Suprapubic skin (tissue), 4 donors: ENCODE measurements around the gene NPAS2. TPM values are rescaled to one million over a fixed set of nuclear protein-coding genes. Genes with fewer than 3 reads are reported as not detected.

ENCODE experiments used
- DNase-seq, 2 donors: peaks; one replicate each; pipeline ENCODE4 v3.0.0-alpha.2; 2019; ENCODE audit warnings: low spot score in 2 of 2
- H3K27ac ChIP-seq: fragments of 200-600 bp; sonication (generic); one replicate; pipeline ENCODE4 v1.5.1; 2019
- H3K27me3 ChIP-seq: fragments of 200-600 bp; sonication (generic); one replicate; pipeline ENCODE4 v1.5.1; 2019
- H3K36me3 ChIP-seq: fragments of 200-600 bp; sonication (generic); one replicate; pipeline ENCODE4 v1.5.1; 2019
- H3K4me1 ChIP-seq: fragments of 200-600 bp; sonication (generic); one replicate; pipeline ENCODE4 v1.5.1; 2019
- H3K4me3 ChIP-seq: fragments of 200-600 bp; sonication (generic); one replicate; pipeline ENCODE4 v1.5.1; 2019; ENCODE audit warnings: mild to moderate bottlenecking
- H3K9me3 ChIP-seq: fragments of 200-600 bp; sonication (generic); one replicate; pipeline ENCODE4 v1.5.1; 2019
- CTCF ChIP-seq, 2 donors: fragments of 200-600 bp in 1 of 2; fragments of 450-650 bp in 1 of 2; sonication (generic) in 1 of 2; IDR thresholded peaks; one replicate each; pipeline ENCODE4 v1.5.1; 2016 to 2019; ENCODE audit warnings: antibody characterized with exemption in 2 of 2, mild to moderate bottlenecking in 1 of 2, moderate library complexity in 1 of 2
- EP300 ChIP-seq: sonication (generic); formaldehyde crosslinking; IDR thresholded peaks from one replicate; pipeline ENCODE4 v1.6.1; 2017; ENCODE audit warnings: antibody characterized with exemption
- POLR2A ChIP-seq, 2 donors: fragments of 450-650 bp; IDR thresholded peaks; one replicate each; pipeline ENCODE4 v1.6.1; 2017; ENCODE audit warnings: antibody characterized with exemption in 2 of 2, mild to moderate bottlenecking in 2 of 2, moderate library complexity in 2 of 2
- POLR2AphosphoS5 ChIP-seq, 3 donors: sonication (generic); formaldehyde crosslinking; IDR thresholded peaks; one replicate each; pipeline ENCODE4 v1.6.1; 2017; ENCODE audit warnings: antibody characterized with exemption in 3 of 3
- WGBS: methylation state at CpG from one replicate; pipeline ENCODE4 v1.1.5; 2018; 5-methylcytosine and 5-hydroxymethylcytosine counted together
- total RNA-seq, 4 donors: library from RNA; depleted of rRNA; stranded (reverse); fragments of >200 nt; gene quantifications; one replicate each; pipeline ENCODE4 v1.1.0, GENCODE V29; 2016

NPAS2 gene
- total RNA-seq, 4 donors from 2014 or later = 46.5 to 90.1 (median 62.9) TPM

DNA sequence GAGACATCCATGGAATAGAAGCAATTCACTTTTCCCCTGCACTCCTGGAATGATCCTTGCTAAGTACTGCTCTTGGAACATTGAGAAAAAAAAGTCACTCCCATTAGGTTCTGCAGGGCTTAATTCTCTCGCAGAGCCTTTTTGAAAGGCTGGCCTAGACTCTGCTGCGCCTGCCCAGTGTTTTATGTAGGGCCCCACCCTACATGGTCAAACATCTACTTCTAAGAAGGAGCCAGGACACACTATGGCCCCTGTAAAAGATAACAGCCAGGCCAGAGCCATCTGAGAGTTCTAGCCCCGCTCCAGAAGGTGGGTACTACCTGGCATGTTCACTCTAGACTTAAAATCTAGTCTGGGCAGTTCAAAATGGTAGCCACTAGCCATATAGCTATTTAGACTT is 30.6 kb upstream of the NPAS2 start:
- DNase-seq = no peak
- H3K36me3 ChIP-seq = no peaks in the 10 kb centered on the region
- H3K9me3 ChIP-seq = no peaks in the 10 kb centered on the region
- H3K27me3 ChIP-seq = no peaks in the 10 kb centered on the region
- no peak overlapping the region for H3K4me3 ChIP-seq
- peaks cover 13% of the 10 kb centered on the region for H3K4me1 ChIP-seq
- no peak for TF ChIP-seq CTCF (IDR thresholded peaks at IDR 0.05)
- TF ChIP-seq POLR2AphosphoS5 (IDR thresholded peaks at IDR 0.05) = no peak
- TF ChIP-seq EP300 = no peak
- no peak for TF ChIP-seq POLR2A (IDR thresholded peaks at IDR 0.05)
- H3K27ac ChIP-seq = no peak overlapping the region
- WGBS = 87% methylated on average over 3 of the region's 3 CpGs

DNA sequence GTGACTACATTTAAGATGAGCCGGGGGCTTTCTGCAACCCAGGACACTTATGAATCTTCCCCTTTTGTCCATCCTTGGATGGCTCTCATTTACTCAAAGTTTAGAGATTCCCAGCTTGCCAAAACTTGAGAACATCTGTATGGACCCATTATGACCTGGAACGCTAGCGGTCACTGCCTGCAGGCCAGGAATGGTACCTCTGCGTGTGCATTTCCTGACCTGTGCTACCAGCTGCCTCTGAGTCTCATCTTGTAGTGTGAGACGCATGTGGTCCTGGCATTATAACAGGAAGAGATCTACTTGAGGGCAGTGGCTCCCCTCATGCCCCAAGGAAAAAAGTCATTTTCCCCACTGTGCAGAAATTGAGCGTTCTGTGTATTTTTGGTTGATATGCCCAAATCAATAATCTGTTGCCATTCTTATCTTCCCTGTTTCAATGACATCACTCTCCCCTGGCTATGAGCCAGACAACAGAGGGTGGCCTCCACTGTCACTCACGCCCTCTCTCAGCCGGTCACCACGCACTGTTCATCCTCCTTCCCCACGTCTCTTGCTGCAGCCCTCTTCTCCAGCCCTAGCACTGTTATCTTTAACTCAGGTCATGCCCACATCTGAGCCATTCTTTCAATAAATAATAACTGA is 28.5 kb upstream of the NPAS2 start:
- DNase-seq = no peak
- 82% methylated on average over 10 of the region's 10 CpGs for WGBS
- no peak overlapping the region for H3K27ac ChIP-seq
- H3K9me3 ChIP-seq = no peaks in the 10 kb centered on the region
- TF ChIP-seq POLR2A (IDR thresholded peaks at IDR 0.05) = no peak
- TF ChIP-seq EP300 = no peak
- TF ChIP-seq CTCF (IDR thresholded peaks at IDR 0.05) = no peak
- TF ChIP-seq POLR2AphosphoS5 (IDR thresholded peaks at IDR 0.05) = no peak
- H3K4me1 ChIP-seq = peaks cover 4% of the 10 kb centered on the region
- H3K27me3 ChIP-seq = no peaks in the 10 kb centered on the region
- H3K36me3 ChIP-seq = no peaks in the 10 kb centered on the region
- no peak overlapping the region for H3K4me3 ChIP-seq

- no peaks in the 10 kb centered on the region for H3K9me3 ChIP-seq
- no peaks in the 10 kb centered on the region for H3K27me3 ChIP-seq
- no peak overlapping the region for H3K27ac ChIP-seq
- no peaks in the 10 kb centered on the region for H3K36me3 ChIP-seq
- WGBS = 86% methylated on average over 5 of the region's 7 CpGs
- H3K4me1 ChIP-seq = no peaks in the 10 kb centered on the region
- DNase-seq = no peak
- no peak for TF ChIP-seq POLR2A (IDR thresholded peaks at IDR 0.05)
- TF ChIP-seq POLR2AphosphoS5 (IDR thresholded peaks at IDR 0.05) = no peak
- no peak for TF ChIP-seq EP300
- no peak for TF ChIP-seq CTCF (IDR thresholded peaks at IDR 0.05)
- H3K4me3 ChIP-seq = no peak overlapping the region
Observed at GRCh38 chr2:100791936-100792308, 28.0 kb upstream of the NPAS2 start.

GRCh38 chr2:100793220-100793619 is 26.7 kb upstream of the NPAS2 start:
- WGBS = 86% methylated on average over 7 of the region's 8 CpGs
- Histone ChIP-seq H3K27me3 (no peaks in the 10 kb centered on the region), H3K27ac (no peak overlapping the region), H3K36me3 (no peaks in the 10 kb centered on the region), H3K9me3 (no peaks in the 10 kb centered on the region), H3K4me3 (no peak overlapping the region), H3K4me1 (no peaks in the 10 kb centered on the region)
- no peak for DNase-seq
- TF ChIP-seq CTCF (IDR thresholded peaks at IDR 0.05) (no peak), POLR2AphosphoS5 (IDR thresholded peaks at IDR 0.05) (no peak), EP300 (no peak), POLR2A (IDR thresholded peaks at IDR 0.05) (no peak)

DNA sequence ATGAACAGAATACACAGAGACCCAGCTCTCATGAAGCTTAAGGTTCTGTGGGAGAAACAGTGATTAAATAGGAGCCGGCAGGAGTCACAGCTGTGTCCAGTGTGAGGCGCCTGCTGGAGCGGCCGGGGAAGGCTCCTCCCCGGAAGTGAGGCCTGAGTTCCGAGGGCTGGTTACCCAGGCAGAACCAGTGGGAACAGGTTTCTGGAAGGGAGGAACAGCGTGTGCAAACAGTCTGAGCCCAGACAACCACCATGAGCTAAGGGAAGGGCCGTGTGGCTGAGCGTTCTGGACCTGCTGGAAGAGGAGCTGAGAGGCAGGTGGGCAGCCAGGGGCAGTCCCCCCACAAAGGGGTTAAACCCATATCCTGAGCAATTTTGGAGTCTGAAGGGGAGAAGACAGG is 26.0 kb upstream of the NPAS2 start:
- Histone ChIP-seq H3K4me1 (no peaks in the 10 kb centered on the region), H3K27me3 (no peaks in the 10 kb centered on the region), H3K36me3 (no peaks in the 10 kb centered on the region), H3K27ac (no peak overlapping the region), H3K9me3 (no peaks in the 10 kb centered on the region), H3K4me3 (no peak overlapping the region)
- 74% methylated on average over 9 of the region's 9 CpGs for WGBS
- TF ChIP-seq POLR2AphosphoS5 (IDR thresholded peaks at IDR 0.05) (no peak), CTCF (IDR thresholded peaks at IDR 0.05) (no peak), EP300 (no peak), POLR2A (IDR thresholded peaks at IDR 0.05) (no peak)
- no peak for DNase-seq
